Loucy (cell line): ENCODE measurements around the gene NDE1.
"Not testable (repeated sequence)": the region's sequence is repeated elsewhere in the genome, so short reads cannot be mapped to it uniquely, and the experiment has no call there.

Source experiments
- H2AFZ ChIP-seq: fragments of 200-600 bp; sonication (generic); 2 replicates; pipeline ENCODE4 v1.6.0; 2016; ENCODE audit warnings: antibody characterized with exemption, mild to moderate bottlenecking, low read length, moderate library complexity
- H3F3A ChIP-seq: fragments of 200-600 bp; 2 replicates; pipeline ENCODE4 v1.6.0; 2016; ENCODE audit warnings: antibody characterized with exemption, low read depth, mild to moderate bottlenecking
- H3K27me3 ChIP-seq: fragments of 200-600 bp; sonication (generic); 2 replicates; pipeline ENCODE4 v1.6.1; 2014; ENCODE audit warnings: low read length, mild to moderate bottlenecking; ENCODE audit not compliant: insufficient read depth, poor library complexity, severe bottlenecking
- H3K36me3 ChIP-seq: fragments of 200-600 bp; sonication (generic); 2 replicates; pipeline ENCODE4 v1.6.1; 2016; ENCODE audit warnings: low read length; ENCODE audit not compliant: insufficient read depth
- H3K4me1 ChIP-seq: fragments of 200-600 bp; sonication (generic); 2 replicates; pipeline ENCODE4 v1.5.1; 2014; ENCODE audit warnings: low read length, mild to moderate bottlenecking; ENCODE audit not compliant: insufficient read depth, poor library complexity, severe bottlenecking
- H3K4me2 ChIP-seq: fragments of 200-600 bp; sonication (generic); 2 replicates; pipeline ENCODE4 v1.6.0; 2014; ENCODE audit warnings: antibody characterized with exemption, low read length, low read depth, mild to moderate bottlenecking; ENCODE audit not compliant: poor library complexity, severe bottlenecking
- H3K4me3 ChIP-seq: fragments of 200-600 bp; sonication (generic); 2 replicates; pipeline ENCODE4 v1.5.1; 2014; ENCODE audit warnings: low read length, mild to moderate bottlenecking, mixed read lengths; ENCODE audit not compliant: poor library complexity, severe bottlenecking
- H3K79me2 ChIP-seq: fragments of 200-600 bp; sonication (generic); 2 replicates; pipeline ENCODE4 v1.6.1; 2014; ENCODE audit warnings: low read length; ENCODE audit not compliant: insufficient read depth
- H3K9ac ChIP-seq: fragments of 200-600 bp; sonication (generic); 2 replicates; pipeline ENCODE4 v1.6.0; 2014; ENCODE audit warnings: mild to moderate bottlenecking, low read depth, low read length, moderate library complexity; ENCODE audit not compliant: poor library complexity, severe bottlenecking
- H3K9me2 ChIP-seq: fragments of 200-600 bp; sonication (generic); replicated peaks from 2 replicates; pipeline ENCODE4 v1.6.1; 2016; ENCODE audit warnings: low read depth, low read length, mixed read lengths
- H3K9me3 ChIP-seq: fragments of 200-600 bp; sonication (generic); 2 replicates; pipeline ENCODE4 v1.6.1; 2014; ENCODE audit warnings: mild to moderate bottlenecking, antibody characterized with exemption, low read length, low read depth; ENCODE audit not compliant: insufficient read depth
- H4K20me1 ChIP-seq: fragments of 200-600 bp; sonication (generic); 2 replicates; pipeline ENCODE4 v1.6.0; 2014; ENCODE audit warnings: antibody characterized with exemption, low read length, mild to moderate bottlenecking; ENCODE audit not compliant: insufficient read depth, poor library complexity, severe bottlenecking
- EZH2phosphoT487 ChIP-seq: fragments of 200-600 bp; IDR thresholded peaks from 2 replicates; pipeline ENCODE4 v1.6.1; 2018; ENCODE audit warnings: antibody characterized with exemption, mild to moderate bottlenecking, moderate library complexity, borderline replicate concordance
- TF ChIP-seq, protein P1 (sequence below): fragments of 200-600 bp; sonication (generic); conservative IDR thresholded peaks from 2 replicates; pipeline ENCODE4 v1.5.1; 2014; ENCODE audit warnings: mild to moderate bottlenecking, antibody characterized with exemption, low read length

Gene NDE1

DNA sequence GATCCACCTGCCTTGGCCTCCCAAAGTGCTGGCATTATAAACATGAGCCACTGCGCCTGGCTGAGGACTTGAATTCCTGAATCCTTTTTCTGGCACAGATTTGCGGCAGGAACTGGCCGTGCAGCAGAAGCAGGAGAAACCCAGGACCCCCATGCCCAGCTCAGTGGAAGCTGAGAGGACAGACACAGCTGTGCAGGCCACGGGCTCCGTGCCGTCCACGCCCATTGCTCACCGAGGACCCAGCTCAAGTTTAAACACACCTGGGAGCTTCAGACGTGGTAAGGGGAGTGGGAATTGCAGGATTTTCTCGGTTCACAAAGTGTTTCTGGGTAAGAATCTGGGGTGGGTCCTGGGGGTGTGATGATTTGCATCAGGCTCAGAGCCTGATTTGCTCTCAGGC is 41.0 kb downstream of the NDE1 start:
- Histone ChIP-seq H4K20me1 (no peaks in the 10 kb centered on the region), H3K9ac (no peak overlapping the region), H3F3A (no peaks in the 10 kb centered on the region), H3K4me2 (no peak overlapping the region), H3K9me3 (no peaks in the 10 kb centered on the region), H3K27me3 (no peaks in the 10 kb centered on the region), H3K4me1 (no peaks in the 10 kb centered on the region), H3K4me3 (no peak overlapping the region), H2AFZ (no peak overlapping the region), H3K36me3 (peaks cover 73% of the 10 kb centered on the region; the same call in 1 of the 2 replicates), H3K79me2 (no peaks in the 10 kb centered on the region), H3K9me2 (no peaks in the 10 kb centered on the region)
- TF ChIP-seq EZH2phosphoT487: no peak
- TF ChIP-seq, protein P1, sequence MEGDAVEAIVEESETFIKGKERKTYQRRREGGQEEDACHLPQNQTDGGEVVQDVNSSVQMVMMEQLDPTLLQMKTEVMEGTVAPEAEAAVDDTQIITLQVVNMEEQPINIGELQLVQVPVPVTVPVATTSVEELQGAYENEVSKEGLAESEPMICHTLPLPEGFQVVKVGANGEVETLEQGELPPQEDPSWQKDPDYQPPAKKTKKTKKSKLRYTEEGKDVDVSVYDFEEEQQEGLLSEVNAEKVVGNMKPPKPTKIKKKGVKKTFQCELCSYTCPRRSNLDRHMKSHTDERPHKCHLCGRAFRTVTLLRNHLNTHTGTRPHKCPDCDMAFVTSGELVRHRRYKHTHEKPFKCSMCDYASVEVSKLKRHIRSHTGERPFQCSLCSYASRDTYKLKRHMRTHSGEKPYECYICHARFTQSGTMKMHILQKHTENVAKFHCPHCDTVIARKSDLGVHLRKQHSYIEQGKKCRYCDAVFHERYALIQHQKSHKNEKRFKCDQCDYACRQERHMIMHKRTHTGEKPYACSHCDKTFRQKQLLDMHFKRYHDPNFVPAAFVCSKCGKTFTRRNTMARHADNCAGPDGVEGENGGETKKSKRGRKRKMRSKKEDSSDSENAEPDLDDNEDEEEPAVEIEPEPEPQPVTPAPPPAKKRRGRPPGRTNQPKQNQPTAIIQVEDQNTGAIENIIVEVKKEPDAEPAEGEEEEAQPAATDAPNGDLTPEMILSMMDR: no peak

DNA sequence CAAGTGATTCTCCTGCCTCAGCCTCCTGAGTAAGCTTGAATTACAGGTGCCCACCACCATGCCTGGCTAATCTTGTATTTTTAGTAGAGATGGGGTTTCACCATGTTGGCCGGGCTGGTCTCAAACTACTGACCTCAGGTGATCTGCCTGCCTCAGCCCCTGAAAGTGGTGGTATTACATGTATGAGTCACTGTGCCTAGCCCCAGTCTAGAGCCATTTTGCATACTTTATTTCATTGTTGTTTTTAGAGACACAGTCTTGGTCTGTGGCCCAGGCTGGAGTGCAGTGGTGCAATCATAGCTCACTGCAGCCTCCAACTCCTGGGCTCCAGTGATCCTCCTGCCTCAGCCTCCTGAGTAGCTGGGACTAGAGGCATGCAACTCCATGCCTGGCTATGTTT is 42.5 kb downstream of the NDE1 start:
- H3F3A ChIP-seq, H4K20me1 ChIP-seq, H3K9ac ChIP-seq, H3K4me2 ChIP-seq, H3K79me2 ChIP-seq, H3K9me2 ChIP-seq, H3K27me3 ChIP-seq, H3K4me1 ChIP-seq, H3K9me3 ChIP-seq, H3K4me3 ChIP-seq, H2AFZ ChIP-seq: not testable (repeated sequence)
- H3K36me3 ChIP-seq: peaks cover 73% of the 10 kb centered on the region; the same call in 1 of the 2 replicates

DNA sequence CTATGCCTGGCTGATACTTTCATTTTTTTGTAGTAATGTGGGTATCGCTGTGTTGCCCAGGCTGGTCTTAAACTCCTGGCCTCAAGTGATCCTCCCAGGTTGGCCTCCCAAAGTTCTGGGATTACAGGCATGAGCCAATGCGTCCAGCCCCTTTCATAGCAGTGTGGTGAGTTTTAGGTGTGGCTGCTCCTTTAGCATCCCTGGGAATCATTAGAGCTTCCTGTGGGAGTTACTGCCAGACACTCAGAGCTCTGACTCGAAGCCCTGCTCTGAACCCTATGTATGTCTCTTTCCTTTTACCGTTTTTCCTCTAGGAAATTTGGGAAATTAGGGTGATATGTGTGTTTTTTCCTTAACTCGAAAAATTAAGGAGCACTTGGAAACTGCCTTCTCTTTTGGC is 44.5 kb downstream of the NDE1 start:
- H3K36me3 ChIP-seq: peaks cover 63% of the 10 kb centered on the region; the same call in 1 of the 2 replicates
- no peak overlapping the region for H2AFZ ChIP-seq
- no peaks in the 10 kb centered on the region for H3F3A ChIP-seq
- no peak overlapping the region for H3K4me3 ChIP-seq
- H3K4me2 ChIP-seq: no peak overlapping the region
- no peaks in the 10 kb centered on the region for H3K4me1 ChIP-seq
- no peaks in the 10 kb centered on the region for H3K9me2 ChIP-seq
- no peaks in the 10 kb centered on the region for H3K79me2 ChIP-seq
- H4K20me1 ChIP-seq: no peaks in the 10 kb centered on the region
- H3K9me3 ChIP-seq: no peaks in the 10 kb centered on the region
- no peak overlapping the region for H3K9ac ChIP-seq
- no peak for TF ChIP-seq EZH2phosphoT487
- TF ChIP-seq, protein P1: no peak
- H3K27me3 ChIP-seq: no peaks in the 10 kb centered on the region

DNA sequence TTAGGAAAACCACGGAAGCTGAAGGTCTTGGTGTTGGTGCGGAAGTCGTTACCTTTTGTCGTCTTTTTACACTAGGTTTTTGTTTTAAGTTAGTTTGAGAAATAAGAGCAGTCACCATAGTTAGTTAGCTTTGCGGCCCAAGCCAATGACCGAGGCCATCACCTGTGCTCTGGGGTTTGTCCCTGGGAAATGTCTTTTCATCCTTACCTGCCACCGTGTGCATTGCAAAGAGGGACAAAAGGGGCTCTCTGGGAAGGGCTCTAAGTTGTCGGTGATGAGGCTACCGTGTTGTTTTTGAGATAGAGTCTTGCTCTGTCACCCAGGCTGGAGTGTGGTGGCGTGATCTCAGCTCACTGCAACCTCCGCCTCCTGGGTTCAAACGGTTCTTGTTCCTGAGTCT is 49.8 kb downstream of the NDE1 start:
- H3F3A ChIP-seq: no peaks in the 10 kb centered on the region
- H3K36me3 ChIP-seq: peaks cover 31% of the 10 kb centered on the region; the same call in 1 of the 2 replicates
- H3K79me2 ChIP-seq: no peaks in the 10 kb centered on the region

More for the DNA sequence above, 49.8 kb downstream of the NDE1 start:
- Histone ChIP-seq H3K9ac (no peak overlapping the region), H3K9me2 (no peaks in the 10 kb centered on the region), H3K9me3 (no peaks in the 10 kb centered on the region), H4K20me1 (no peaks in the 10 kb centered on the region), H3K4me1 (no peaks in the 10 kb centered on the region), H2AFZ (no peak overlapping the region), H3K4me3 (no peak overlapping the region), H3K27me3 (no peaks in the 10 kb centered on the region), H3K4me2 (no peak overlapping the region)
- no peak for TF ChIP-seq EZH2phosphoT487
- TF ChIP-seq, protein P1: no peak
